ENCODE data around the gene PTPN2.

GRCh38 chr18:12872408-12872807 is 11.6 kb downstream of the PTPN2 start:
- TF ChIP-seq CTCF (IDR thresholded peaks at IDR 0.05) (no peak), POLR2A (IDR thresholded peaks at IDR 0.05) (no peak)
